CD4-positive, alpha-beta T cell (primary cell): Measurements from ENCODE around the gene EPM2A. TPM values are rescaled to one million over a fixed set of nuclear protein-coding genes. Genes with fewer than 3 reads are reported as not detected.

Source experiments
- ATAC-seq: fragments of 200-7000 bp; cut with Tn5 transposase; one replicate; pipeline ENCODE4 v1.10.0; 2022; ENCODE audit warnings: mild to moderate bottlenecking; ENCODE audit not compliant: poor library complexity
- CTCF ChIA-PET: fragments of 350-600 bp; sonication (Branson Sonifier 250); formaldehyde crosslinking; loops from one replicate; lab custom pipeline; 2021; ENCODE audit warnings: antibody characterized with exemption, inconsistent platforms; lab: Charles Lee
- POLR2A ChIA-PET: fragments of 350-600 bp; sonication (Branson Sonifier 250); formaldehyde crosslinking; loops from one replicate; lab custom pipeline; 2021; ENCODE audit warnings: antibody characterized with exemption, inconsistent platforms; lab: Charles Lee
- DNase-seq, 14 experiments: peaks; one replicate each; pipeline ENCODE4 v3.0.0-alpha.2; 2013 to 2020; ENCODE audit warnings: mixed read lengths in 2 of 14
- H3K27ac ChIP-seq, 2 donors: one replicate each; pipeline versions ENCODE4 v1.5.1 to v1.7.0; 2013; ENCODE audit warnings: low read length in 2 of 2, low read depth in 1 of 2, mild to moderate bottlenecking in 1 of 2
- H3K27me3 ChIP-seq, 2 experiments: 1 replicate in 1 of 2; 2 replicates in 1 of 2; pipeline versions ENCODE4 v1.6.1 to v1.7.0; 2013; ENCODE audit warnings: low read length in 2 of 2, control low read depth in 1 of 2, mild to moderate bottlenecking in 1 of 2, moderate library complexity in 1 of 2; ENCODE audit not compliant: insufficient read depth in 2 of 2, control insufficient read depth in 1 of 2
- H3K36me3 ChIP-seq: one replicate; pipeline ENCODE4 v1.6.1; 2013; ENCODE audit warnings: low read length, control low read depth; ENCODE audit not compliant: insufficient read depth
- H3K4me1 ChIP-seq: one replicate; pipeline ENCODE4 v1.6.1; 2013; ENCODE audit warnings: low read length, control low read depth; ENCODE audit not compliant: insufficient read depth
- H3K4me3 ChIP-seq: one replicate; pipeline ENCODE4 v1.5.1; 2013; ENCODE audit warnings: mild to moderate bottlenecking, low read length, moderate library complexity
- H3K9me3 ChIP-seq, 2 experiments: 1 replicate in 1 of 2; 2 replicates in 1 of 2; pipeline versions ENCODE4 v1.6.1 to v1.7.0; 2013; ENCODE audit warnings: low read length in 2 of 2, mild to moderate bottlenecking in 2 of 2, control low read depth in 1 of 2, moderate library complexity in 1 of 2; ENCODE audit not compliant: control insufficient read depth in 1 of 2, insufficient read depth in 1 of 2
- H3K27ac Mint-ChIP-seq: one replicate; pipeline ENCODE4 v1.8.0; 2020; ENCODE audit warnings: mixed read lengths
- H3K27me3 Mint-ChIP-seq: one replicate; pipeline ENCODE4 v1.8.0; 2021; ENCODE audit warnings: mixed read lengths
- H3K36me3 Mint-ChIP-seq: one replicate; pipeline ENCODE4 v1.8.0; 2021; ENCODE audit warnings: low read depth, mixed read lengths
- H3K4me1 Mint-ChIP-seq: one replicate; pipeline ENCODE4 v1.8.0; 2021; ENCODE audit warnings: low read depth, mixed read lengths
- H3K4me3 Mint-ChIP-seq: one replicate; pipeline ENCODE4 v1.8.0; 2020; ENCODE audit warnings: mild to moderate bottlenecking, mixed read lengths
- H3K9me3 Mint-ChIP-seq: one replicate; pipeline ENCODE4 v1.8.0; 2020; ENCODE audit warnings: mixed read lengths
- CTCF ChIP-seq: fragments of 200-600 bp; IDR thresholded peaks from one replicate; pipeline ENCODE4 v1.8.0; 2022; ENCODE audit warnings: antibody characterized with exemption, mild to moderate bottlenecking
- intact Hi-C, 2 experiments: fragments of 100-400 bp; cut with DNase I in 1 of 2; cut with micrococcal nuclease in 1 of 2; formaldehyde crosslinking; loops; one replicate each; pipeline versions ENCODE4 v1.15.1 to v1.9.0; 2023 to 2025; cut with DNase I, micrococcal nuclease
- total RNA-seq, 174 experiments: library from RNA in 2 of 174; stranded (reverse) in 2 of 174; gene quantifications; one replicate each; pipeline ENCODE4 v1.2.3 and lab custom pipeline; 2021 to 2026

EPM2A gene
- total RNA-seq, 2 experiments from 2014 or later, result 5.0 to 5.7 TPM

- CTCF ChIA-PET, result no interaction called here
- H3K4me1 Mint-ChIP-seq, result peaks cover 5% of the 10 kb centered on the region
- no peak overlapping the region for H3K4me3 Mint-ChIP-seq
- ATAC-seq, result no peak
- no peak for TF ChIP-seq CTCF
- intact Hi-C loops, result no loop called here
- Histone ChIP-seq H3K27ac (no peak overlapping the region), H3K36me3 (peaks cover 4% of the 10 kb centered on the region), H3K4me1 (peaks cover 3% of the 10 kb centered on the region), H3K4me3 (no peak overlapping the region), H3K27me3 (no peaks in the 10 kb centered on the region), H3K9me3 (no peaks in the 10 kb centered on the region)
- H3K27me3 Mint-ChIP-seq, result no peaks in the 10 kb centered on the region
- no peaks in the 10 kb centered on the region for H3K9me3 Mint-ChIP-seq
- H3K27ac Mint-ChIP-seq, result no peak overlapping the region
- H3K36me3 Mint-ChIP-seq, result peaks cover 39% of the 10 kb centered on the region
- DNase-seq, result no peak
- POLR2A ChIA-PET, result no interaction called here
These were observed 105.8 kb downstream of the EPM2A start for GRCh38 chr6:145629478-145629877.

- Histone ChIP-seq H3K27ac (no peak overlapping the region), H3K27me3 (no peaks in the 10 kb centered on the region), H3K36me3 (peaks cover 4% of the 10 kb centered on the region), H3K4me3 (no peak overlapping the region), H3K4me1 (no peaks in the 10 kb centered on the region), H3K9me3 (no peaks in the 10 kb centered on the region)
- ChIA-PET CTCF (no interaction called here), POLR2A (no interaction called here)
- no peak overlapping the region for H3K27ac Mint-ChIP-seq
- no peak for ATAC-seq
- H3K36me3 Mint-ChIP-seq, result peaks cover 39% of the 10 kb centered on the region
- H3K27me3 Mint-ChIP-seq, result no peaks in the 10 kb centered on the region
- no peaks in the 10 kb centered on the region for H3K9me3 Mint-ChIP-seq
- DNase-seq, result no peak
- TF ChIP-seq CTCF, result no peak
- no peaks in the 10 kb centered on the region for H3K4me1 Mint-ChIP-seq
- no peak overlapping the region for H3K4me3 Mint-ChIP-seq
- intact Hi-C loops, result no loop called here
These were observed 107.9 kb downstream of the EPM2A start for GRCh38 chr6:145627451-145627850.

GRCh38 chr6:145626857-145627256 is 108.5 kb downstream of the EPM2A start:
- ChIA-PET CTCF (no interaction called here), POLR2A (no interaction called here)
- intact Hi-C loops, result no loop called here
- Mint-ChIP-seq H3K27me3 (no peaks in the 10 kb centered on the region), H3K27ac (no peak overlapping the region), H3K4me3 (no peak overlapping the region), H3K36me3 (peaks cover 36% of the 10 kb centered on the region), H3K4me1 (no peaks in the 10 kb centered on the region), H3K9me3 (no peaks in the 10 kb centered on the region)
- Histone ChIP-seq H3K36me3 (peaks cover 4% of the 10 kb centered on the region), H3K27me3 (no peaks in the 10 kb centered on the region), H3K4me3 (no peak overlapping the region), H3K4me1 (no peaks in the 10 kb centered on the region), H3K27ac (no peak overlapping the region), H3K9me3 (no peaks in the 10 kb centered on the region)
- ATAC-seq, result no peak
- TF ChIP-seq CTCF, result no peak
- no peak for DNase-seq
